Fibroblast of the conjunctiva (primary cell): Measurements from ENCODE around the gene DHDH.
"Not testable (repeated sequence)": the region's sequence is repeated elsewhere in the genome, so short reads cannot be mapped to it uniquely, and the experiment has no call there.

Experiments
- DNase-seq: peaks from one replicate; pipeline ENCODE4 v3.0.0-alpha.2; 2010; ENCODE audit warnings: low read depth

The DHDH gene

GRCh38 chr19:48933382-48933932 is at the start of gene DHDH:
Gene DHDH (plus strand): TSS chr19:48933699. CDS start chr19:48933722, 23 bp downstream.
- DNase-seq, result no peak

DNA sequence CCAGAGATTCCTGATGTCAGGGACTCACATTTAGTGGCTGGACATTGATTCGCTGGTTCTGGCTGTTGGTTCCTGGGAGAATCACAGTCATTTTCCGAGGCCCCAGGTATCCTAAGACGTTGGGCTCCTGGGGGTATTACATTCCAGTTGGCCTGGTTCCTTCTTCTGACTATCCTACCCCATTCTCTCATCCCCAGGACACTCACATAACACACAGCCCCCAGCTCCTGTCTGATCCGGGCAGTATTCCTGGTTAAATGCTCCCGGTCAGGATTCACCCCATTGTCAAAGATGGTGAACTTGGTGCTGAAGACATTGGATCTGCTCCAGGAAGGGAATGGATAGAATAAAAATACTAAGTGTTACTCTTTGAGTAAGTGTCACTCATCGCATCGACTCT is 49.8 kb upstream of the DHDH start:
- no peak for DNase-seq

GRCh38 chr19:48887861-48888612 is 45.5 kb upstream of the DHDH start:
- no peak for DNase-seq

DNA sequence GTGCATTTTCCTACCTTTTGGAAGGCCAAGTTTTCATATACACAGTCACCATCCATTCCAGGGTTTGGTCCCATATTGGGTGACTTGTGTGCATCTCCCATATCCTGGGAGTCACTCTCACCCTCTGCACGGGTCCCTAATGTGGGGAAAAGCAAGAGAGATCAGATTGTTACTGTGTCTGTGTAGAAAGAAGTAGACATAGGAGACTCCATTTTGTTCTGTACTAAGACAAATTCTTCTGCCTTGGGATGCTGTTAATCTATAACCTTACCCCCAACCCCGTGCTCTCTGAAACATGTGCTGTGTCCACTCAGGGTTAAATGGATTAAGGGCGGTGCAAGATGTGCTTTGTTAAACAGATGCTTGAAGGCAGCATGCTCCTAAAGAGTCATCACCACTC is 44.0 kb upstream of the DHDH start:
- not testable (repeated sequence) for DNase-seq

- DNase-seq, result no peak
Observed at GRCh38 chr19:48890551-48890950, 42.9 kb upstream of the DHDH start.

- DNase-seq, result no peak
Observed at GRCh38 chr19:48895226-48895625, 38.3 kb upstream of the DHDH start.

DNA sequence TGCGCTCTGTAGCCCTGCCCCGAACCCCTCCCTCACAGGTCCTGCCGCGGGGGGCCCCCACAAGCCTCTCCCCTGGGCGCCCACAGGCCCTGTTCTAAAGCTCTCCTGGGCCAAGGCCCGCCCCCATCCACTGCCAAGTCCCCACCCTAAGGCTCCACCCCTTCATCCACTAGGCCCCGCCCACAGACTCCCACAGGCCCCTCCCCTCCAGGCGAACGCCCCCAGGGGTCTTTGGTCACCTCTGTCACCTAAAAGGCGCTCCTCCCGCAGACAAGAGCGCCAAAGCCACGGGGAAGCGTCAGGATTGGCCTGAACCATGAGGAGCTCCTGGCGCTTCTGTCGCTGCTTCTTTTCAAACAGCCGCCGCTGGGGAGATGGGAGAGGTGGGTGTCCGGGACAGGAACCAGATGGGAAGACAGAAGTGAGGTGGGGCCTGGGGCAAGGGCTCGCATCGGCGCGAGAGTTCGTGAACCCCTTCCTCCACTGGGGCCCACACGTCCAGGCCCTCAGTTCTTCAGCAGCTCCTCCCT is 37.2 kb upstream of the DHDH start:
- no peak for DNase-seq

GRCh38 chr19:48897181-48897580 is 36.3 kb upstream of the DHDH start:
- no peak for DNase-seq

- not testable (repeated sequence) for DNase-seq
Observed at GRCh38 chr19:48899386-48899749, 34.1 kb upstream of the DHDH start.

DNA sequence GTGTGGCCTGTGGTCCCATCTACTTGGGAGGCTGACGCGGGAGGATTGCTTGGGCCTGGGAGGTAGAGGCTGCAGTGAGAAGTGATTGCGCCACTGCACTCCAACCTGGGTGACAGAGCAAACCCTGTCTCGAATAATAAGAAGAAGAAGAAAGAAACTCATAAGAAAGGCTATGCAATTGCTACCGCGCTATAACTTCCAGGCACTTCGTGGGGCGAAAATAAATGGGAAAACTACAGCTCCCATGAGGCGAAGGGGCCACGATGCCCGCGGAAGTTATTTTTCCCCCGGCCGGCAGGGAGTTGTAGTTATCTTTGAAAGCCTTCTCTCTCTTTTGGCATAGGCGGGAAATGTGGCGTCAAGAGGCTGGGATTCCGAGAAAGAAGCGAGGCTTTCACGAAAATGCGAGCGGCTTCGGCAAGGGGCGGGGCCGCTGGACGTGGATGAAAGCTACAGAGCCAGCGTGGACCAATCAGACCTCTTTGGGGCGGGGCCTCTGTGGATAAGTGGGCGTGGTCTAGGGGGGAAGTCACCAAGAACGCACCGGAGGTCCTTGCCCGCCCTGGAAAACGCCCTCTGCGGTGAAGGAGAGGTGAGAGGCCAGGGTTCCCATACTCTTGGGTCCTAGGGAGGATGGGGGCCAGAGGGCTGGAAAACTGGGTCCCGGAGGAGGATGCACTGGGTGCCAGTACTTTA is 33.6 kb upstream of the DHDH start, which contains the start of gene NUCB1:
NUCB1 (plus strand) TSS at position 532 of the 696 bp plus-strand sequence. CDS start 485 bp downstream, outside the sequence.
- DNase-seq, result peak; percentile 98

DNA sequence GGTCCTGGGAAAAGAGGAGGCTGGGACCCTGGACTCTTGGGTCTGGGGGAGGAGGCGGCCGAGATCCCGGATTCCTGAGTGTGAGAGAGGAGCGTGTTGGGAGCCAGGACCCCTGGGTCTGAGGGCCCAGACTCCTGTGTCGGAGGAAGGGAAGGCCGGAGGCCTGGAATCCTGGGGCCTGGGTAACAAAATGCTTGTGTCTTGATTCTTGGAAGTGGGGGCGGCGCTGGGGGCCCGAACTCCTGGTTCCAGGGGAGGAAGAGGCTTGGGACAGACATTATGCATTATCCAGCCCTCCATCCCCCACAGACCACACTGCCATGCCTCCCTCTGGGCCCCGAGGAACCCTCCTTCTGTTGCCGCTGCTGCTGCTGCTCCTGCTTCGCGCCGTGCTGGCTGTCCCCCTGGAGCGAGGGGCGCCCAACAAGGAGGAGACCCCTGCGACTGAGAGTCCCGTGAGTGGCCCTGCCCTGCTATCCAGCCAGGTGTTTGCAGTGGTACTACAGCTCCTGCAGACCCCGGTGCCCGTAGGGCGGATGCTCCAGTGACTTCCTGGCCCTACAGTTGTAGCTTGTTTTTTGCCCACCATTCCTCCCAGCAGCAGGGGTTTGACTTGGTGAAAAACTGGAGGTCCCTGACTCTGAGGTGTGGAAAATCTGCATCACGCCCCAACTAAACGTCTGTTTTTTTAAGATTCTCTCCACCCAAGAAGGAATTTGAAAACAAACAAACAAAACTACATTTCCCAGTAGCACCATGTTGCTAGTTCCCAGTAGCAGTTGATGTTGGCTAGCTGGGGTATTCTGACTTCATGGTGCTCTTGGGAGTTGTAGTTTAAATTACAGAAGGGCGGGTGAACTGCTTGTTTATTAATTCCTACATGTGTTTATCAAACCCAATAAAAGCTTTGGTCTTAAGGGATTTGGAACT is 32.8 kb upstream of the DHDH start:
- no peak for DNase-seq

DNA sequence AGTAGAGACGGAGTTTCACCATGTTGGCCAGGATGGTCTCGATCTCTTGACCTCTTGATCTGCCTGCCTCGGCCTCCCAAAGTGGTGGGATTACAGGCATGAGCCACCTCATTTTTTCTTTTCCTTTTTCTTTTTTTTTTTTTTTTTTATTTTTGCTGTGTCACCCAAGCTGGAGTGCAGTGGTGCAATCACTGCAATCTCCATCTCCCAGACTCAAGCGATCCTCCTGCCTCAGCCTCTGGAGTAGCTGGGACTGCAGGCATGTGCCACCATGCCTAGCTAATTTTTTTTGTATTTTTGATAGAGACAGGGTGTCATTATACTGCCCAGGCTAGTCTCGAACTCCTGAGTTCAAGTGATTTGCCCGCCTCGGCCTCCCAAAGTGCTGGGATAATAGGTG is 31.2 kb upstream of the DHDH start:
- DNase-seq, result not testable (repeated sequence)

- DNase-seq, result not testable (repeated sequence)
Observed at GRCh38 chr19:48903788-48904187, 29.7 kb upstream of the DHDH start.

DNA sequence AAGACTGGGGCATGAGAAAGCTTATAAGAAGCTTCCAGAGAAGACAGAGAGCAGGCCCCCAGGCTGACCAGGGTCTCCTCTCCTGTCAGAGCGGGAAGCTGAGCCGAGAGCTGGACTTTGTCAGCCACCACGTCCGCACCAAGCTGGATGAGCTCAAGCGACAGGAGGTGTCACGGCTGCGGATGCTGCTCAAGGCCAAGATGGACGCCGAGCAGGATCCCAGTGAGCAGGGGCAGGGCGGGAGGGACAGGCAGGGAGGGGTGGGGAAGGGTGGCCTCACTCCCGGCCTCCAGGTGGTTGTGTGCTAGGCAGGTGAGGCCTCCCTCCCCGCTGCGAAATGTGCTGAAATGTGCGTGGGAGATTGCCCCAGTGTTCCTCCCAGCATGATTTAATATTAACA is 27.8 kb upstream of the DHDH start:
- DNase-seq, result no peak

- no peak for DNase-seq
Observed at GRCh38 chr19:48906324-48906723, 27.2 kb upstream of the DHDH start.

GRCh38 chr19:48907671-48908070 is 25.8 kb upstream of the DHDH start:
- no peak for DNase-seq

- not testable (repeated sequence) for DNase-seq
Observed at GRCh38 chr19:48909424-48910077, 23.9 kb upstream of the DHDH start.

DNA sequence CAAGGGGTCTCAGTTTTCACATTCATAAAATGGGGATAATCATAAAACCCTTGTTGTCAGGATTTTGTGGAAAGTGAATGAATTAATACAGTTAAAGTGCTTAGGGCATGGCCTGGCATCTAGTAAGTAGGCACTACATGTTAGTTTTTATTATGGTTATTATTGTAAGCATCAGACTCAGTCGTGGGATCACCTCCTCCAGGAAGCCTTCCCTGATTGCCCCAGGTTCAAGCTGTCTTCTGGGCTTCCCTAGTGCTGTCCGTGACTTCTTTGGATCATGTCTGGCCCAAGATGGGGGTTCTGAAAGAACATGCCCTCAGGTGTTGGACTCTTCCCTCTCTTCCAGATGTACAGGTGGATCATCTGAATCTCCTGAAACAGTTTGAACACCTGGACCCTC is 22.7 kb upstream of the DHDH start:
- no peak for DNase-seq

GRCh38 chr19:48913114-48913889 is 20.2 kb upstream of the DHDH start:
- DNase-seq, result no peak

DNA sequence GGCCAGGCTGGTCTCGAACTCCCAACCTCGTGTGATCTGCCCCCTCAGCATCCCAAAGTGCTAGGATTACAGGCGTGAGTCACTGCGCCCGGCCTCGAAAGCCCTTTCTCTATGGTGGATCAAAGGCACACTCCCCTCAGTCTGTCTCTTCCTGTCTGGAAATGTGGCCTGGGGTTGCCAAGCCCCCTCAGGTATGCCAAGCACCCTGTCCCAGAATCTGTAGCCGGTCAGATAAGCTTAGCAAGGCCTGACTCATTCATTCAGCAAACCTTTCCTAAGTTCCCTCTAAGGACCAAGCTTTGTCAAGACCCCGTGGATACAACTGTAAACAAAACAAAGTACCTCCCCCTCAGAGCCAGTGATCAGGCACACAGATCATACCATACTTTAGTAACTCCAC is 19.3 kb upstream of the DHDH start:
- DNase-seq, result no peak

DNA sequence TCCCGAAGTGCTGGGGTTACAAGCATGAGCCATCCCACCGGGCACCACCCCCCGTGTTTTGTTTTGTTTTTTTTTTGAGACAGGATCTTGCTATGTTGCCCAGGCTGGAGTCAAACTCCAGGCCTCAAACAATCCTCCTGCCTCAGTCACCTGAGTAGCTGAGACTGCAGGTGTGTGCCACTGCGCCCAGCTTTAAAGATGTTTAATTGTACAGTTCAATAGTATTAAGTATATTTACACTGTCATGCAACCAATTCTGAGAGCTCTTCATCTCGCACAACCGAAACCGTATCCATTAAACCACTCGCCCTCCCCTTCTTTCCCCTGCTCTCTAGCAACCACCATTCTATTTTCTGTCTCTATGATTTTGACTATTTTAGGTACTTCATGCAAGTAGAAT is 17.7 kb upstream of the DHDH start:
- DNase-seq, result no peak
